GM13977 (cell line): ENCODE data around the gene UBAC2.

Source experiments
- DNase-seq: peaks from one replicate; pipeline ENCODE4 v3.0.0; 2012; ENCODE audit warnings: low spot score
- in situ Hi-C: fragments of 300-500 bp; cut with MboI; formaldehyde crosslinking; loops from one replicate; pipeline ENCODE4 v1.12.0; 2022; ENCODE audit warnings: low sequenced_read_pairs, low pct_unique_long_range_greater_than_20kb, mixed read lengths, inconsistent platforms; ENCODE audit not compliant: unreplicated experiment
- TF ChIP-seq, protein P1 (sequence below): IDR thresholded peaks from 2 replicates; pipeline ENCODE4 v1.5.1; 2012; ENCODE audit warnings: mild to moderate bottlenecking, control low read depth; ENCODE audit not compliant: insufficient read depth; ENCODE audit errors: extremely low read depth, missing control alignments

Gene UBAC2

DNA sequence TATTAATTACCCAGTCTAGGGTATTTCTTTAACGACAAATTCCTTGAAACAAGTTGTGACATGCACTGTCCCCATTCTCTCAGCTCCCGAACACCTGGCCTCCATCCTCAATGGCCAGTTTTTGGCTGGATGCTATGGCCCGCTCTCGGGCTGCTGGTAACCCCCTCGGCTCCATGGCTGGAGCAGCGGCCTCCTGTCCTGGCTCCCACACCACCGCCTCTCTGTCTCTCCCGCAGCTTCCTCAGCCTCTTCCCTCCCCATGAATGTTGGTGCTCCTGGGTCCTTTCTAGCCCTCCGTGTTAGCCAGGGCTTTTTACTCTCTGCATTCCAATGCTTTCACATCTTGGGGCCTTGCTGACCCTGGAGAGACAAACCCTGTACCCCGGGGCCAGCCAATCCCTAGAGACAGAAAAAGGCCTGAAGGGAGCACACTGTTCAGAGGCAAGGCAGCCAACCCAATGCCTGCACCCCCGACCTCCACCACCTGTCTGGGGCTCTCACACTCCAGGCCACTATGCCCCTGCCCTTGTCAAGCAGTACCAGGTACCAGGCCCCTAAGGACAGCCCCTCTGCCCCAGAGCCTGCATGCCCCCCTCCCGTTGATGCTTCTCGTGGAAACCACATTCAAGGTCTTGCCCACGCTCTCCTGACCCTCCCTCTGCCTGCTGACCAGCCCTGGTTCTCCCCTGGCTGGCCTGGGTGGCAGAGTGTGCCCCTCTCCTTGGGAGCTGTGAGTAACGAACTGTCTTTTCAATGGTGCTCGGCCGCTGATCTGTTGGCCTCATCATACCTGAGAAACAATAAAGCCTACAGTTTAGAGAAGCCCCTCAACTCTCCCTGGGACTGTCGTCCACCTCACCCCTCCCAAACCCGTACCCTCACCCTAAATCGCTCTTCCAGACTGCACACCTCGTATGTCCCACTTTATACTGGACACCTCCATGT lies 193.4 kb downstream of the UBAC2 start:
- in situ Hi-C loops = loop anchor here (25.0 kb wide), 1 partner anchor 107 kb away; no protein-coding TSS in a partner anchor
- DNase-seq = no peak
- TF ChIP-seq, protein P1, sequence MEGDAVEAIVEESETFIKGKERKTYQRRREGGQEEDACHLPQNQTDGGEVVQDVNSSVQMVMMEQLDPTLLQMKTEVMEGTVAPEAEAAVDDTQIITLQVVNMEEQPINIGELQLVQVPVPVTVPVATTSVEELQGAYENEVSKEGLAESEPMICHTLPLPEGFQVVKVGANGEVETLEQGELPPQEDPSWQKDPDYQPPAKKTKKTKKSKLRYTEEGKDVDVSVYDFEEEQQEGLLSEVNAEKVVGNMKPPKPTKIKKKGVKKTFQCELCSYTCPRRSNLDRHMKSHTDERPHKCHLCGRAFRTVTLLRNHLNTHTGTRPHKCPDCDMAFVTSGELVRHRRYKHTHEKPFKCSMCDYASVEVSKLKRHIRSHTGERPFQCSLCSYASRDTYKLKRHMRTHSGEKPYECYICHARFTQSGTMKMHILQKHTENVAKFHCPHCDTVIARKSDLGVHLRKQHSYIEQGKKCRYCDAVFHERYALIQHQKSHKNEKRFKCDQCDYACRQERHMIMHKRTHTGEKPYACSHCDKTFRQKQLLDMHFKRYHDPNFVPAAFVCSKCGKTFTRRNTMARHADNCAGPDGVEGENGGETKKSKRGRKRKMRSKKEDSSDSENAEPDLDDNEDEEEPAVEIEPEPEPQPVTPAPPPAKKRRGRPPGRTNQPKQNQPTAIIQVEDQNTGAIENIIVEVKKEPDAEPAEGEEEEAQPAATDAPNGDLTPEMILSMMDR = no peak

DNA sequence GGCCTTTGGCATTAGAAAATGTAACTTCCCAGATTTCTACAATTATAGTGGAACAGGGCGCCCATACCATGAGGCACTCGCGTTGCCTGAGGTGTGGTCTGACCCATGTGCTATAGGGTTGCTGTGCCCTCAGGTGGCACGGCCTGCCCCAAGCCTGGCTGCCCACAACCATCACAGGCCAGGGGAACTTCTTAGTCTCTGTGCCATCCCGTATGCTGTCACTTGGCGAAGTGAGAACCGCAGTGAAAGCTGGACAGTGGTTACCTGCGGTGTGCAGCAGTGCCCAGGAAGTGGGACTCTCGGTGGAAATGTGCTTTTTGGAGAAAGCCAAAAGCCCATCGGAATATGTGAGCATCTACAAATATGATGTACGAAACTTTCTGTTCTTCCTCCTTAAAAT lies 194.8 kb downstream of the UBAC2 start:
- TF ChIP-seq, protein P1 = no peak
- DNase-seq = no peak
- in situ Hi-C loops = loop anchor here (25.0 kb wide), 1 partner anchor 108 kb away; no protein-coding TSS in a partner anchor

- in situ Hi-C loops = loop anchor here (25.0 kb wide), 1 partner anchor 109 kb away; no protein-coding TSS in a partner anchor
- TF ChIP-seq, protein P1 = no peak
- no peak for DNase-seq
Observed at GRCh38 chr13:99396446-99396845, 195.8 kb downstream of the UBAC2 start.

DNA sequence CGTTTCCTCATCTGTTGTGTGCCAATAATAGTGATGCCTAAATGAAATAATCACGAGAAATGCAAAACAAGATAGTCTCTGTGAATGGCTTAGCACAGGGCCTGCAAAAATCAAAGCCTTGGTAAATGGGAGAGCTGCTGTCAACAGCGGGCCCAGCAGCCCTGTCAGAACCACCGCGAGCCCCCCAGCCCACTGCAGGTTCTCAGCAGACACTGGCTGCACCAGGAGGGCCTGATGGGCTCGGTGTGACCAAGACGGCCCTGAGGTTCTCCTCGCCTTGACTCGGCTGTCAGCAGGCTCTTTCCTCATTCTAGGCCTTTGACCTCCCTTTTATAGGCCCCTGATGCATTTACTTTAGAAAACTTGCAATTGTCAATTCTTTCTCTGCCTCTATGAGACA lies 197.4 kb downstream of the UBAC2 start:
- TF ChIP-seq, protein P1 = no peak
- in situ Hi-C loops = loop anchor here (25.0 kb wide), 1 partner anchor 111 kb away; no protein-coding TSS in a partner anchor
- no peak for DNase-seq

- TF ChIP-seq, protein P1 = no peak
- DNase-seq = no peak
- in situ Hi-C loops = loop anchor here (25.0 kb wide), 1 partner anchor 112 kb away; no protein-coding TSS in a partner anchor
Observed at GRCh38 chr13:99398916-99399622, 198.4 kb downstream of the UBAC2 start.

GRCh38 chr13:99399623-99399974 lies 198.9 kb downstream of the UBAC2 start:
- TF ChIP-seq, protein P1 = no peak
- no peak for DNase-seq
- in situ Hi-C loops = loop anchor here (25.0 kb wide), 1 partner anchor 112 kb away; no protein-coding TSS in a partner anchor
